CD4-positive, alpha-beta T cell treated with Interleukin-1 beta for 1 hour (primary cell): Measurements from ENCODE around the gene VAV1.

Source experiments
- DNase-seq, 2 donors: peaks; one replicate each; pipeline ENCODE4 v3.0.0-alpha.2; 2020 to 2022

Gene VAV1

DNA sequence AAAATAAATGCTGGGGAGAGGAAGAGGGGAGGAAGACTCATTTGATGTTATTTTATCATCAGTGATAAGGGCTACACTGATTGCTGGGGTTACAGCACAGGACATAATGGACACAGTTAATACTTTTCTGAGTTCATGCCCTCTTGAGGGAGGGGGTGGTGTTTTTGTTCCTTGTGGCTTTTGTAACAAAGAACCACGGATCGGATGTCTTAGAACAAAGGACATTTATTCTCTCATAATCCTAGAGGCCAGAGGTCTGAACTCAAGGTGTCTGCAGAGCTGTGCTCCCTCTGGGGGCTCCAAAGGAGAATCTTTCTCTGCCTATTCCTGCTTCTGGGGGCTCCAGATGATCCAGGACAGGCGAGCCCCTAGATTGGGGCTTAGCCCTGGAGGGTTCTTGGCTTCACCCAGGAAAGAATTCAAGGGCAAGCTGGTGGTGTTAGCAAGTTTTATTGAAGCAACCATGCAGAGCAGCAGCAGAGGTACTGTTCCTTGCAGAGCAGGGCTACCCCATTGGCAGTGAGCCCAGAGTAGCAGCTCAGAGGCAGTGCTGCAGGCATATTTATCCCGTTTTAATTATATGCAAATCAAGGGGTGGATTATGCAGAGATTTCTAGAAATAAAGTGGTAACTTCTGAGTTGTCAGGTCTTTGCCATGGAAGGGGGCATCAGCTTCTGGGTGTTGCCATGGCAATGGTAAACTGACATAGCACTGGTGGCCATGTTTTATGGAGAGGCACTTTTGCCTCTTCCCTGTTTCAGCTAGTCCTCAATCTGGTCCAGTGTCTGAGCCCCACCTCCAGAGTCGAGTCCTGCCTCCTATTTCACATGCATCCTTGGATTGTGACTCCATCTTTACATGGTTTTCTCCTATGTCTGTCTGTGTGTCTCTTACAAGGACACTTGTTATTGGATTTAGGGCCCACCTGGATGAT is 18.0 kb downstream of the VAV1 start:
- no peak for DNase-seq

DNA sequence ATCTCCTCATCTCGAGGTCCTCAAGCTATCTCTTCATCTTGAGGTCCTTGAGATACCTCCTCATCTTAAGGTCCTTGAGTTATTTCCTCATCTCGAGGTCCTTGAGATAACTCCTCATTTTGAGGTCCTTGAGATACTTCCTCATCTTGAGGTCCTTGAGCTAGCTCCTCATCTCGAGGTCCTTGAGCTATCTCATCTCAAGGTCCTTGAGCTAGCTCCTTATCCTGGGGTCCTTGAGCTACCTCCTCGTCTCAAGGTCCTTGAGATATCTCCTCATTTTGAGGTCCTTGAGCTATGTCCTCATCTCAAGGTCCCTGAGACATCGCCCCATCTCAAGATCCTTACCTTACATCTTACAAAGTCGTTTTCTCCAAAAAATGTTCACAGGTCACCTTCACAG is 18.7 kb downstream of the VAV1 start:
- no peak for DNase-seq

DNA sequence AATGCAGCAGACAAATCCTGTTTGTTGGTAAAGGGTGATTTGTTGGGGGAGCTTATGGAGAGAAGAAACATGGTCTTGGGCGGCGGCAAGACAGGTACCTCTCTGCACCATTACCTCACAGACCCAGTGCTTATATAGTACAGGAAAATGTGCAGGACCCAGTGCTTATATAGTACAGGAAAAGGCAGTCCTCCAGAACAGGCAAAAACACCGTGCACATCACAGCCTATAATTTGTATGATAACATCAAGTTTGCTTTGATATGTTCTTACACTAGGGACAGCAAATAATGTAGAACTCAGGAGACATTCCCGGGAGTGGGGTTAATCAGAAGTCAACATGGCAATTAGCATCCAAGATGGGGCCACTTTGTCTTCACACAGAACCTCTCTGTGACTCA is 20.9 kb downstream of the VAV1 start:
- no peak for DNase-seq

DNA sequence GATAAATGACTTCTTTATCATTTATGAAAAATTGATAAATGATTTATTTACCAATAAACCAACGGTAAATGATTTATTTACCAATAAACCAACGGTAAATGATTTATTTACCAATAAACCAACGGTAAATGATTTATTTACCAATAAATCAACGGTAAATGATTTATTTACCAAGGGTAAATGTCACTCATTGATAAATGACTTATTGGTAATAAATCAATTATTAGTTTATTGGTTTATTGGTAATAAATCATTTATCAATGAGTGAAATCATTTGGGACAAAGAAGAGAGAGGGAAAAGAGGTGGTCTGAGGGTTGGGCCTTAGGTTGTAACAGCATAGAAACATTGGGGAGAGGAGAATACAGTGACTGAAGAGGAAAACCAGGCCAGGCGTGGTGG is 21.5 kb downstream of the VAV1 start:
- DNase-seq = no peak

DNA sequence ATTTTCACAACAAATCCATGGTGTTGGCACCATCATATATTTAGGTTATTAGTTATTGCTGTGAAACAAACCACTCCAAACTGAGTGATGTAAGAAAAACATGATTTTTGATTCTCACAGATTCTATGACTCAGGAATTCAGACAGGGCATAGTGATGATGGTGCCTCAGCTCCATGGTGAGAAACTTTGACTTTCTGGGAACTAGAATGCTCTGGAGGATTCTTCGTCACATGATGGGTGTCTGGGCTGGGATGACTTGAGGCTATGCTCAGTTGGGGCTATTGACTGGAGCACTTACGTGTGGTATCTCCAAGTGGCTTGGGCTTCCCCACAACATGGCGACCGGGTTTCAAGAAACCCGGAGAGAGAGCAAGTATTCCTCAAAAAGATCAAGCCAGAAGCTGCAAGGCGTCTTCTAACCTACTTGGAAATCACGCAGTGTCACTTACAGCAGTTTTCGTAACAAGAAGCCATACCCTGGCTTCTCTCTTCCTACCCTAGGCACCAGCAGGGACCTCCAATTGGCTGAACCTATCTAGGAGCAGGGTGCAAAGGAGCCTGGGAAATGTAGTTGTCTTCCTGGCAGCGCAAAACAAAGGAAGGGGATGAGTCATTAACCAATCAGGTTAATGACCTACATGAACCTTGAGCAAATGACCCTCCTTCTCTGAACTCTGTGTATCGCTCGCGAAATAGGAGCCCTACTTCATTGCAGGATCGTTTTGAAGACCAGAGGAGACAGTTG is 22.4 kb downstream of the VAV1 start:
- no peak for DNase-seq

DNA sequence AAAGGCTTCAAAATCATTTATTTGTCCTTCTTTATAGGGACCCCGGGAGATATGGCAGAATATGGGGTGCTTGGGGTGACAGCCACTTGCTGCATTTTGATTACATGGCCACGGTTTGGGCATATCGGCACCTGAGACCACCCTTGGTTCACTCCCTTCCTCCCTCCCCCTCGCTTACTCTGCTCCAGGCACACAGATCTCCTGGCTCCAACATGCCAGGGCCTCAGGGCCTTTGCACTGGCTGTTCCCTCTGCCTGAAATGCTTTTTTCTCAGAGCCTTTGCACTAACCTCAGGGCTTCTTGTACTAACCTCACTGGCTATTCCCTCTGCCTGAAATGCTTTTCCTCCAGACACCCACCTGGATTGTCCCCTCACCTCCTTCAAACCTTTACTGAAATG is 23.8 kb downstream of the VAV1 start:
- no peak for DNase-seq

DNA sequence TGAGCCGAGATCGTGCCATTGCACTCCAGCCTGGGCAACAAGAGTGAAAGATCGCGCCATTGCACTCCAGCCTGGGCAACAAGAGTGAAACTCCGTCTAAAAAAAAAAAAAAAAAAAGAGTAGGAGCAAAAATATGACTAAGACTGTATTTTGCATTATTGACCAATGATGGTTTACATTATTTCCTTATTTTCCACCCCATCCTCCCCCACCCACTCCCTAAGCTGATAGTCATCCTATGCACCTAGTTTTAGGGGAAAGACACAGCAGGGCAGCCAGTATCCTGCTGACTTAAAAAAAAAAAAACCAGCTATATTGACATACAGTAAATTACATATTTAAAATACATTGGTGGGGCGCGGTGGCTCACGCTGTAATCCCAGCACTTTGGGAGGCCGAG is 25.1 kb downstream of the VAV1 start:
- DNase-seq = no peak

DNA sequence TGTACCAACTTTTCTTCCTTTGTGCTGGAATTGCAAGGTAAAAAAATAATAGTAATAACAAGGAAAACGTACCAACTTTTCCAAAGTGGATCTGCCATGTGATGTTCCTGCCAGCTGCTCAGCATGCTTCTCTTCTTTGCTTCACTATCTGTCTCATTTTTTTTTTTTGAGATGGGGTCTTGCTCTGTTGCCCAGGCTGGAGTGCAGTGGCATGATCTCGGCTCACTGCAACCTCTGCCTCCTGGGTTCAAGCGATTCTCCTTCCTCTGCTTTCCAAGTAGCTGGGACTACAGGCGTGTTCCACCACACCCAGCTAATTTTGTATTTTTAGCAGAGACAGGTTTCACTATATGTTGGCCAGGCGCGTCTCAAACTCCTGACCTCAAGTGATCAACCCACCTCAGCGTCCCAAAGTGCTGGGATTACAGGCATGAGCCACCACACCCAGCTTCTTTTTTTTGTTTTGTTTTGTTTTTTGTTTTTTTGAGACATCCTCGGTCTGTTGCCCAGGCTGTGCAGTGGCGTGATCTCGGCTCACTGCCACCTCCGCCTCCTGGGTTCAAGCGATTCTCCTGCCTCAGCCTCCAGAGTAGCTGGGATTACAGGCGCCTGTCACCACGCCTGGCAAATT is 27.8 kb downstream of the VAV1 start:
- DNase-seq = peak in 1 of 2 donors; percentile 15

DNA sequence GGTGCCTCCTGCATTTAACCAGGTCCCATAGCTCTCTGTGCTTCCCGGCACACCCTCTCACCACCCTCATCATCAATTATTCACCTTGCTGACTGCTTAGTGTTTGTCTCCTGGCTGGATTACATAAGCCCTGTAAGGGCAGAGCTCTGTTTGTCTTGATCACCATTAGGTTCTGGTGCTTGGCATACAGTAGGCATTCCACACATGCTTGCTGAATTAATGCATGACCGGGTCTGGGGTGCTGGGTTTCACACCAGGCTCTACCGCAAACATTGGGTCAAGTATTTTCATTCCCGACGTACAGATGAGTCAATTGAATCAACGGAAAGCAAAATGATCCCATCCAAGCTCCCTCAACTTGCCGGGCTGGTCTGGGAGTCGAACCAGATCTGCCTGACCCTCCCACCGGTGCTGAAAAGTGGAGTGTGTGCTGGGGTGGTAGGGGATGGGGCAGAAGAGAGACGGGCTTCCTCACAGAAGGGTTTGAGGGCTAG is 28.5 kb downstream of the VAV1 start:
- DNase-seq = peak in 1 of 2 donors; percentile 22

DNA sequence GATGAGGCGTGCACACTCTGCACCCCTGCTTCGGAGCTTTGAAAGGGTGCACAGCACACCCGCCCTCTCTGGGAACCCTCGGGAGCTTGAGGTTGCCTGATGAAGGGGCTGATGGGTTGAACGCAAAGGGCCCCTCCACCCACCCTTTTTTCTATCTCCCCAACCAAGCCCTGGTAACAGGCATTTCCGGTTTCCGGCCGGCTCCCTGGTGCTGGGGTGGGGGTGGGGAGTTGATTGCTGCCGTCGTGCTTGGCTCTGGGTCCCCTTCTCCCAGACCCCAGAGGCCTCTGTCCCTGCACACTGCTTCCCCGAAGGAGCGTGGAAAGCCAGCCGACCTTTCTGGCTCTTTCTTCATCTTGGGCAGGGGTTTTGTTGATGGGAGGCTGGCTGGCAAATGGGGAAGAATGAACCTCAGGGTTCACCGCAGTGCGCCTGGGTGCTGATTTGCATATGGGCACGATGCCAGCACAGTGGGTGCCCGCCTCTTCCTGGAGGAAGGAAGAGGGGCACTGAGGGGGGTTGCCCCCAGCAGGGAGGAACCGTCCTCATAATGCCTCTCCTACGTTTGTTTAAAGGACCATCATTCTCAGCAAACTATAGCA is 29.1 kb downstream of the VAV1 start:
- DNase-seq = peak; percentile 83 to 86

DNA sequence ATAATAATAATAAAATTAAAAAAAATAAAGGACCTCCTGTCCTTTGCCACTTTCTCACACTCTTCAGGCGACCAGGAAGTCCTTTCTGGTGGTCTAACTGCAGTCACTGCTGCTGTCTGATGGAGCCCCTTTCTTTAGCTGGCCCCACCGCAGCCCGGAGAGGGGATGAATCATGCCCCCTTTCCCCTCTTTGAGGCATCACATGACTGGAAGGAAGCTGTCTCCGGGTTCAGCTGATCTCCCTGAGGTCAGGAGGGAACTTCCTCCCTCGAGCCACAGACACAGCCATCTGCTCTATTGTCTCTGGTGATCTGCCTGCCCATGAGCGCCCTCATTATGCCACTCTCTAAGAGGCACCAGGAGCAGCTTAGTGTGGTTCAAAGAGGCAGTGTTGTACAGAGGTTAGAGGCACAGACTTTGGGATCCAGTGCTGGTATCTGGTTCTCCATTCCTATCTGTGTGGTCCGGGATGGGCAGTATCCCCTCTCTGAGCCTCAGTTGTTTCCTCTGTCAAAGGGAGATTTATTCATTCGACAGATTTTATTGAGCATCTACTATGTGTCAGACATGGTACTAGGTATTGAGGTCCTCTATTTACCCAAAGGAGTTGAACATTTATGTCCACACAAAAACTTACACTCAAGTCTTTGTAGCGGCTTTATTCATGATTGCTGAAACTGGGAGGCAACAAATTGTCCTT is 30.0 kb downstream of the VAV1 start:
- DNase-seq = peak; percentile 81

DNA sequence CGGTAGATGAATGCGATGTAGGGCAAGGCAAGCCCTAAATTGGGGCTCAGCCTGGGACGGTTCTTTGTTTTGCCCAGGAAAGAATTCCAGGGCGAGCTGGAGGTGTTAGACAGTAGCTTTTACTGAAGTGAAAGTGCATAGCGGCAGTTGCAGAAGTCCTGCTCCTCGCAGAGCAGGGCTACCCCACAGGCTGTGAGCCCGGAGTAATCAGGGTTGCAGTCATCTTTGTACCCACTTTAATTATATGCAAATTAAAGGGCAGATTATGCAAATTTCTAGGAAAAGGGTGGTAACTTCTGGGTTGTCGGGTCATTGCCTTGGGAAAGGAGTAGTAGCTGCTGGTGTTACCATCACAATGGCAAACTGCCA is 30.5 kb downstream of the VAV1 start:
- peak in 1 of 2 donors; percentile 17 for DNase-seq

DNA sequence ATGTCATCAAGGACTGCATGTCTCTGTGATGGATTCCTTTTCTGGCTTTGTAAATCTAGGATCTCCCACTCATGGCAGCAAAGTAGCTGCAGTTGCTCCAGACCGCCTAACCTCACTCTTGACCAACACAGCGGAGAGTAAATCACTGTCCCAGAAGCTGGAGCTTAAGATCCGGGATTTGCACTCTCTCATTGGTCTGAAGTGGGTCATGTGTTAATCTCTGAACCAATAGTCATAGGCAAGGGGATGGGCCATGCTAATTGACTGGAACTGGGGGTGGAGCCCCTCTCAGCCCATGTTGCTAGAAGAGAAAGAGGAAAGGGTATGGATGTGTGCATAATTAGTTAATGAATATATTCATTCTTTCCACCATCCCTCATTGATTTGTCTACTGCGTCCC is 34.0 kb downstream of the VAV1 start:
- DNase-seq = no peak

DNA sequence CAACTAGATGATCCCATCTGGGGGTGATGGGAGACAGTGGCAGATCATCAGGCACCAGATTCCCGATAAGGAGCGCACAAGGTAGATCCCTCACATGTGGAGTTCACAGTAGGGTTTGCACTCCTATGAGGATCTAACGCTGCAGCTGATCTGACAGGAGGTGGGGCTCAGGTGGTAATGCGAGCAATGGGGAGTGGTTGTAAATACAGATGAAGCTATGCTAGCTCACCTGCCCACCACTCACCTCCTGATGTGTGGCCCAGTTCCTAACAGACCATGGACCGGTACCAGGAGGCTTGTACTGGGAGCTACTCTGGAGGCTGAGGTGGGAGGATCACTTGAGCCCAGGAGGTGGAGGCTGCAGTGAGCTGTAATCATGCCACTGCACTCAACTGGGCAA is 34.8 kb downstream of the VAV1 start:
- no peak for DNase-seq

DNA sequence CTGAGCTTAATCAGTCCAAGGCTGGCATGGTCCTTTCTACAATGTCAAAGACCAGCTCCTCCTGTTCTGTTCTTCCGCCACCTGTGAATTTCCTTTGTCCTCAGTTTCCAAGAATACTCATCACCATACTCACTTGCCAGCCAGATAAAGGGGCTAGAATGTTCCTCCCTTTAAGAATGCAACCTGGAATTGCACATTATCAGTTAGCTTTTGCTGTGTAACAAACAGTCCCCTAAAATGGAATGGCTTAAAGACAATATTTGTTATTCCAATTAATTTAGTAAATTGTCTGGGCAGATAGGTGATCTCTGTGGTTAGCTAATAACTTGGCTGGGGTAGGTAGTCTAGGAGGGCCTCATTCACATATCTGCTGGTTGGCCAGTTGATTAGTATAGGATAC is 36.0 kb downstream of the VAV1 start:
- no peak for DNase-seq

DNA sequence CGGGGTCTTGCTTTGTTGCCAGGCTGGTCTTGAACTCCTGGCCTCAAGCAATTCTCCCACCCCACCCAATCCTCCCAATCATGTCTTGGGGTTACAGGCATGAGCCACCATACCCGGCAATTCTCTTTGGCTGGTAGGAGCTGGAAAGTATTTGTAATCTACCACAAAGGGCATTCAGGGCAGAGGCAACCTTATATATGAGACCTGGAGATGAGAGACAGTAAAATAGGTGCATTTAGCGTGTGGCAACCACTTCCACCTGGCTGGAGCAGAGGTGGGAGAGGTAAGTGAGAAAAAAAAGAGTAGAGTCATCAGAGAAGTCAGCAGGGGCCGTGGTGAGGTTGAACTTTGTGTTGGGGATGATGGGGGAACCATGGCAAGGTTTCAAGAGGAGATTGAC is 36.8 kb downstream of the VAV1 start:
- no peak for DNase-seq

DNA sequence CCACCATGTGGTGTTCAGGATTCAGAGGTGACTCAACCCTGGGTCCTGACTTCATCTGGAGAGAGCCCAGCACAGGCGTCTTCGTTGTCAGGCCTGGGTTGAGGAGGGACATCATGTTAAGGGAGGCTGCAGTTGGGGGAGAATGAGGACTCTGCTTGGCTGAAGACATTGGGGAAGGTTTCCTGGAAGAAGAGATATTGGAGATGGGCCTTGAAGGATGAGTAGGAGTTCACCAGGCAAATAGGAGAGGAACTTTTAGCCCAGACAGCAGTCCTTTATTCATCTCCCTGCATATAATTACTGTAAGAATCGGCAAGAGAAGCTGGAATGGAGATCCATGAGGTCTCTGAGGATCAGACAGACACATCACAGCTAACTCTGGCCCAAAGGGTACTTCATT is 38.9 kb downstream of the VAV1 start:
- no peak for DNase-seq

DNA sequence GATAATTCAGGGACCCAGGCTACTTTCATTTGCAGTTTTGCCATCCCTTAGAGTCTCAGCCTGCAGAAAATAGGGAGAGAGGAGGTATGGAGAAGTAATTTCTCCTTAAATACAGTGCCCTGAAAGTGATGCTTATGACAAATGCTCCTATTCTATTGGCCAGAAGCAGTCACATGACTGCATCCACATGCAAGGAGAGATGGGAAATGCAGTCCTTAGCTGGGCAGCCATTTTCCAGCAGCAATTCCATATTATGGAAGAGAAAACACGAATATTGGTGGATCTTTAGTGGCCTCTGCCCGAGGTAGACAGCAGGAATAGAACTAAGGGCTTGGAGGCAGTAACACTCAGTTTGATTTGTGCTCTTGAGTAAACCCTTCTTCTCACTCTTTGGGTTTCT is 39.4 kb downstream of the VAV1 start:
- DNase-seq = peak in 1 of 2 donors; percentile 20

DNA sequence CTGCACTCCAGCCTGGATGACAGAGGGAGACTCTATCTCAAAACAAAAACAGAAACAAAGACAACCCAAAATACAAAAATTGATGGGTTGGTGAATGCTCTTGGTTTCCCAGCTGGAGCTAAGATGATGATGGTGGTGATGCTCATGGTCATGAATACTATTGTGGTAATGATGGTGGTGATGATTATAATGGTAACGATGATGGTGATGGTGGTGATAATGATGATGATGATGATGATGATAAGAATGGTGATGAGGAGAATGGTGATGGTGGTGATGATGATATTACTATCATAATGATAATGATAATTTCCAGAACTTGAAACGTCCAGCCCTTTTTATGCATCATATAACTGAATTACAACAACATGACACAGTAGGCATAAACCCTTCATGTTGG is 40.1 kb downstream of the VAV1 start:
- no peak for DNase-seq

DNA sequence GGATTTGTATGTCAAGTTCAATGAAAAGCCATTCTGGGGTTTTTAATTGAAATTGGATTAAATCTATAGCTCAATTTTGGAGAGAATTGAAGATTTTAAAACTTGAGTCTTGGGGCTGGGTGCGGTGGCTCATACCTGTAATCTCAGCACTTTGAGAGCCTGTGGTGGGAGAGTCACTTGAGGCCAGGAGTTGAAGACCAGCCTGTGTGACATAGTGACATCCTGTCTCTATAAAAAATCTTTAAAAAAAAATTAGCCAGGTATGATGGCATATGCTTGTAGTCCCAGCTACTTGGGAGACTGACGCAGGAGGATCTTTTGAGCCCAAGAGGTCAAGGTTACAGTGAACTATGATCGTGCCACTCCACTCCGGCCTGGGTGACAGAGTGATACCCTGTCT is 41.2 kb downstream of the VAV1 start:
- no peak for DNase-seq

DNA sequence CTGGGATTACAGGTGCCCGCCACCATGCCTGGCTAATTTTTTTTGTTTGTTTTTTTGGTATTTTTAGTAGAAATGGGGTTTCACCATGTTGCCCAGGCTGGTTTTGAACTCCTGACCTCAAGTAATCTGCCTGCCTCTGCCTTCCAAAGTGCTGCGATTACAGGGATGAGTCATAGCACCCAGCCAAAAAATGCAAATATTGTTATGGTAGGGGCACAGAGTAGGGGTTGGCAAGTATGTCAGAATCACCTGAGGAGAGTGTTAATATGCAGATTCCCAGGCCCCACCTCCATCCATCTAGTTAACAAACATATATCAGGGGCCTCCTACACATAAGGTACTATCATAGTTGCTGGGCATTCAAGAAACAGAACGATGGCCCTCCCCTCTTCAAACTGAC is 44.7 kb downstream of the VAV1 start:
- DNase-seq = no peak

DNA sequence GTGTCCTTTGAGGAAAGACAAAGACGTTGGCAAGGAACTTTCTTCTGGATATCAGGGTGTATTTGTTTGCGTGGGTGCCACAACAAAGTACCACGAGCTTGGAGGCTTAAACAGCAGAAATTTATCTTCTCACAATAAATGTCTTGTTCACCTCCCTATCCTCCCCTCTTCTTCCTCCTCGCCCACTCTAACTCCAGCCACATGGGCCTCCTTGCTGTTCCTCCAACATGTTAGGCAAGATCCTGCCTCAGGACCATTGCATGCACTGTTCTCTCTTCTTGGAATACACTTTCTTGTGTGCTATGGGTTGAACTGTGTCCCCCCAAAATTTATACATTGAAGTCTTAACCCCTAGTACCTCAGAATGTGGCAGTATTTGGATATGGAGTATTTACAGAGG is 45.7 kb downstream of the VAV1 start:
- no peak for DNase-seq

DNA sequence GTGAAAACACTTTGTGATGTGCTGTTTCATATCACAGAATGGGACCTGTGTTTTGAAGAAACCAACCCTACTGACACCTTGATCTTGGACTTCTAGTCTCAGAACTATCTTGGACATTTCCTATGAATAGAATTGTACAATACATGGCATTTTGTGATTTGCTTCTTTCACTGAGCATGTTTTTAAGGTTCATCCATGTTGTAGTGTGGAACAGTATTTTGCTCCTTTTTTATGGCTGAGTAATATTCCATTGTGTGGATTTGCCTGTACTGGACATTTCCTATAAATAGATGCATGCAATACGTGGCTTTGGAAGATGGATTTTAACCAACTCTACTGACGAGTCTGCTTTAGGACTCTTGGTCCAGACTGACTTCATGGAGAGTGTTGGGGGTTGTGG is 46.8 kb downstream of the VAV1 start:
- no peak for DNase-seq
